Prostate gland (tissue), 2 donors: ENCODE data around the gene TRAF1.

Source experiments
- POLR2A ChIP-seq: fragments of 450-650 bp; IDR thresholded peaks from one replicate; pipeline ENCODE4 v1.6.1; 2016; ENCODE audit warnings: antibody characterized with exemption, mild to moderate bottlenecking
- POLR2AphosphoS5 ChIP-seq: sonication (generic); formaldehyde crosslinking; IDR thresholded peaks from one replicate; pipeline ENCODE4 v1.6.1; 2017; ENCODE audit warnings: antibody characterized with exemption
- TF ChIP-seq, protein P1 (sequence below), 4 experiments: fragments of 200-600 bp in 2 of 4; fragments of 450-650 bp in 2 of 4; sonication (generic) in 2 of 4; IDR thresholded peaks; 1 replicate in 3 of 4; 2 replicates in 1 of 4; pipeline ENCODE4 v1.5.1; 2016 to 2019; ENCODE audit warnings: antibody characterized with exemption in 4 of 4, mild to moderate bottlenecking in 2 of 4, moderate library complexity in 2 of 4

DNA sequence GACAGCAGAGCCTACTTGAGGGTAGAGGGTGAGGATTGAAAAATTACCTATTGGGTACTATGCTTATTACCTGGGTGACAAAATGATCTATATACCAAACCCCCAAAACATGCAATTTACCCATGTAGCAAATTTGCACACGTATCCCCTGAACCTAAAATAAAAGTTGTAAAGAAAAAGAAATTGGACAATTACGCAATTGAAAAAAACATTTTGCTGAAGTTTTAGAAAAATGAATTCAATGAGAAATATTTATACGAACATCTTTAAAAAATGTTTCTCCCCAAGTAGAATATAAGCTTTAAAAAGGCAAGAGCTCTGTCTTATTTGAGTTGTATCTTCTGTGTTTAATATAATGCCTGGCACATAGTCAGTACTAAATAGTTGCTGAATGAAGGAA lies 30.3 kb upstream of the TRAF1 start:
- TF ChIP-seq, protein P1, sequence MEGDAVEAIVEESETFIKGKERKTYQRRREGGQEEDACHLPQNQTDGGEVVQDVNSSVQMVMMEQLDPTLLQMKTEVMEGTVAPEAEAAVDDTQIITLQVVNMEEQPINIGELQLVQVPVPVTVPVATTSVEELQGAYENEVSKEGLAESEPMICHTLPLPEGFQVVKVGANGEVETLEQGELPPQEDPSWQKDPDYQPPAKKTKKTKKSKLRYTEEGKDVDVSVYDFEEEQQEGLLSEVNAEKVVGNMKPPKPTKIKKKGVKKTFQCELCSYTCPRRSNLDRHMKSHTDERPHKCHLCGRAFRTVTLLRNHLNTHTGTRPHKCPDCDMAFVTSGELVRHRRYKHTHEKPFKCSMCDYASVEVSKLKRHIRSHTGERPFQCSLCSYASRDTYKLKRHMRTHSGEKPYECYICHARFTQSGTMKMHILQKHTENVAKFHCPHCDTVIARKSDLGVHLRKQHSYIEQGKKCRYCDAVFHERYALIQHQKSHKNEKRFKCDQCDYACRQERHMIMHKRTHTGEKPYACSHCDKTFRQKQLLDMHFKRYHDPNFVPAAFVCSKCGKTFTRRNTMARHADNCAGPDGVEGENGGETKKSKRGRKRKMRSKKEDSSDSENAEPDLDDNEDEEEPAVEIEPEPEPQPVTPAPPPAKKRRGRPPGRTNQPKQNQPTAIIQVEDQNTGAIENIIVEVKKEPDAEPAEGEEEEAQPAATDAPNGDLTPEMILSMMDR (IDR thresholded peaks at IDR 0.05): no peak
- no peak for TF ChIP-seq POLR2AphosphoS5
- no peak for TF ChIP-seq POLR2A
